ENCODE data around the gene PRKAG1. TPM values are rescaled to one million over a fixed set of nuclear protein-coding genes. Genes with fewer than 3 reads are reported as not detected.

The PRKAG1 gene
- total RNA-seq, 1 experiment from 2014 or later: 50.4 TPM

GRCh38 chr12:49010092-49010668 is 8.4 kb downstream of the PRKAG1 start:
- no peak for DNase-seq (ENCODE audit: low spot score)

DNA sequence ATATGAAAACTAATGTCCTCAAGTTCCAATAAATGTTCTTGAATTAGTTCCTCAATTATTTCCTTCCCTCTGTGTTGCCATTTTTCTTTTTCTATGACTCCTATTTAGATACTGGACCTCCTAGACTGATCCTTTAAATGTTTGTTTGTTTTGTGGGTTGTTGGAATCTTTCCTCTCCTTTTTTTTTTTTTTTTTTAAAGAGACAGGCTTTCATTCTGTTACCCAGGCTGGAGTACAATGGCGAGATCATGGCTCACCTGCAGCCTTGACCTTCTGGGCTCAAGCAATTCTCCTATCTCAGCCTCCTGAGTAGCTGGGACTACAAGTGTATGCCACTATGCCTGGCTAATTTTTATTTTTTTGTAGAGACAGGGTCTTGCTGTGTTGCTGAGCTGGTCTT is 9.6 kb downstream of the PRKAG1 start:
- DNase-seq (ENCODE audit: low spot score): no peak

- DNase-seq (ENCODE audit: low spot score): no peak
Measured at GRCh38 chr12:49000346-49000745, 18.2 kb downstream of the PRKAG1 start.

DNA sequence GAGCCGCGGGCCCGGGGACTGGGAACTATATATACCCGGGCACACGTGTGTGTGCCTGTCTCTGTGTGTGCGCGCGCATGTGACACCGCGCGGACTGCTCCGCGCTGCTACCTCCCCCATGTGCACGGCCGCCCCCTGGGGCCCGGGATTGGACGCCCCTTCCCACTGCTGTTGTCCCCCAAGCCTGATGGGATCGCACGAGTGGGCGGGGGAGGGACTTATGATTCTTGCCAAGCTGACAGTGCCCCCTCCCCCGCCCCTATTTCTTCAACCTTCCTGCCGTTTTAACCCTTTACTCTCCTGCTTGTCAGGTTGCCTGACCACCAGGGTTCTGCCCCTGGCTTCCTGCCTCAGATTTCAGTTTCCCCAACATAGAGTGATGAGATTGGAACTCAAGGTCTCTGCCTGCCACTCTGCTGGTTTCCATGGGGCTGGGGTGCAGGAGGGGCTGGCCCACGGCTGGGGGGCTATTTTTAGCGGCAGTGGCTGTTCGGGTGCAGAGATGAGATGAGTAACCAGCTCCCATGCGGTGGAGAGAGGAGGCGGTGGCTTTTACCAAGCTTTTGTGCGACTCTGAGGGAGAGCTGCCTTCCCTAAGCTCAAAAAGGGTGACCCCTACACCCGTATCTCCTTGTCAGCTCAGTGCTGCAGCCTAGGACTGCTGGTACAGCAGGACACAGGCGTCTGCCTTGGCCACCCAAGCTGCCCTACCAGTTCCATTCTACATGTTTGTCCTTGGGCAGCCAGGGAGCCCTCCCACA is 19.0 kb downstream of the PRKAG1 start, which contains the start of gene DDN:
TSS of gene DDN (minus strand) at position 5 of the 761 bp plus-strand sequence. CDS start 88 bp downstream, outside the sequence.
- no peak for DNase-seq (ENCODE audit: low spot score)

GRCh38 chr12:48998497-48999353 is 19.9 kb downstream of the PRKAG1 start:
- DNase-seq (ENCODE audit: low spot score): no peak

- no peak for DNase-seq (ENCODE audit: low spot score)
Measured at GRCh38 chr12:48997719-48998496, 20.7 kb downstream of the PRKAG1 start.

GRCh38 chr12:48996794-48997718 is 21.5 kb downstream of the PRKAG1 start:
- peak; percentile 87 for DNase-seq (ENCODE audit: low spot score)

GRCh38 chr12:48995086-48995879 is 23.3 kb downstream of the PRKAG1 start:
- DNase-seq (ENCODE audit: low spot score): peak; percentile 88

GRCh38 chr12:48994224-48995085 is 24.1 kb downstream of the PRKAG1 start:
- no peak for DNase-seq (ENCODE audit: low spot score)

- no peak for DNase-seq (ENCODE audit: low spot score)
Measured at GRCh38 chr12:48993787-48994186, 24.8 kb downstream of the PRKAG1 start.

GRCh38 chr12:48991247-48992050 is 27.1 kb downstream of the PRKAG1 start:
- DNase-seq (ENCODE audit: low spot score): no peak

DNA sequence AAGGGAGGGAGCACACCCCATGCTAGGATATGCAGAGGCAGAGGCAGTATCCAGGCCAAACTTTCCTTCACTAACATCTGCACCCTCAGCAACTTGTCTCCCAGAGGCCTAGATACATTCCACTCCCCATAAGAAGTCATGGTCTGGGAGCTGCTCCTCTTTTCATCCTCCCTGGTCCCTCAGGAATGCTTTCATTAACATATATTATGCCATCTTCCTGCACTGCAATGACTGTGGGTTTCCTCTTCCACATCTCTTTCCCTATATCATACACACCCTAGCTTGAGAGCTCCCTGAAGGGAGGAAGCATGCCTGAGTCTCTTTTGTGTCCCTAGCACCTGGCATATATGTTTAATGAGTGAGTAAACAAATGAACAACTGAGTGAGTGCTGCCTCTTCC is 28.0 kb downstream of the PRKAG1 start:
- DNase-seq (ENCODE audit: low spot score): no peak

DNA sequence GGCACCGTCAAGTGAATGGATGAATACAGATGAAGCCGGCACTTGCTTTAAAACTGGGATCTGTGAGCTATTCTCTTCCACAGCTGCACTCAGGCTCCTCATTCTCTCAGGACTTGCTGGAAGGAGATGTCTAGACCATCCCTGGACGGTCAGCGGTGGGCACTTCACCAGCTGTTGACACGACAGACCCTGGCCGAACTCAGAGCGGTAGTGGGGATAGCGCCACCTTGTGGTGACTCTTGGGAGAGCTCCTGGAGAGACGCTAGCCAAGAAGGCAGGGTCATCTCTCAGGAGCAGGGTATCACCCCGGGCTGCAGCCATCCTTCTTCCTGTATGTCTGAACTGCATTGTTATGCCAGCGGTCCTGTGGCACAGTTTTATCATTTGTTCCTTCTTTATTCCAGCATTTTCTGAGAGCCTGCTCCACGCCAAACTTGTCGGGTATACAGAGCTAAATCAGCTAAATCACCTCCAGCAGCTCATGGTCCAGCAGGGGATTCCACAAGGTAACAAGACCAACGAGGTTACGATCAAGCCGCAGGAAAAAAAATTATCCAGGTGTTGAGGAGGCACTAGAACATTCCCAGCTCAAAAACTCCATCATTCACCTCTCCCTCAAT is 30.4 kb downstream of the PRKAG1 start:
- DNase-seq (ENCODE audit: low spot score): peak; percentile 72

- no peak for DNase-seq (ENCODE audit: low spot score)
Measured at GRCh38 chr12:48986720-48987291, 31.8 kb downstream of the PRKAG1 start.

GRCh38 chr12:48985901-48986300 is 32.7 kb downstream of the PRKAG1 start:
- DNase-seq (ENCODE audit: low spot score): no peak

DNA sequence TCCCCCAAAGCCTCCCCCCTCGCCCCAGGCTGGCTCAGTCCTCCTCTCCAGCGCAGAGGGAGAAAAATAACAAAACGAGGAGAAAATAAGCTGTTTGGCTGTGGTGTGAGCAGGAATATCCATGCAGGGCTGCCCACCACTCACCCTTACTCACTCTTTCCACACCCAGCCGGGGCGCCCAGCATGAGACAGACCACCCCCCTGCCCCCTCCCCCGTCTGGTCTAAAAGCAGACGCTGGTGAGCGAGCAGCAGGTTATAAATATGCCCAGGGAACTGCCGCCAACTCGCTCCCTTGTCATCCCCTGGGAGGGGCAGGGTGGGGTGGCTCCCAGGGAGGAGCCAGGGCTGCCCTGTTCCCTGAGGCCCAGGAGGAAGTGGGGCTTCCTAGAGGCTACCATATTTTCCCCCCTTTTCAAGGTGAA is 33.1 kb downstream of the PRKAG1 start:
- no peak for DNase-seq (ENCODE audit: low spot score)
